ENCODE results near the gene KLHL35.

The KLHL35 gene

GRCh38 chr11:75468534-75469340, 35.7 kb upstream of the KLHL35 start:
- DNase-seq = no peak

GRCh38 chr11:75467881-75468280, 34.9 kb upstream of the KLHL35 start:
- no peak for DNase-seq

- DNase-seq = no peak
Observed at GRCh38 chr11:75467311-75467710, 34.3 kb upstream of the KLHL35 start.

GRCh38 chr11:75465701-75466531, 32.9 kb upstream of the KLHL35 start:
- DNase-seq = no peak

GRCh38 chr11:75463106-75463774, 30.2 kb upstream of the KLHL35 start:
- no peak for DNase-seq

- no peak for DNase-seq
Observed at GRCh38 chr11:75462117-75462653, 29.2 kb upstream of the KLHL35 start.

GRCh38 chr11:75461151-75461550, 28.1 kb upstream of the KLHL35 start:
- DNase-seq = no peak

GRCh38 chr11:75456596-75457183, 23.7 kb upstream of the KLHL35 start:
- no peak for DNase-seq

GRCh38 chr11:75454987-75455386, 22.0 kb upstream of the KLHL35 start:
- no peak for DNase-seq

GRCh38 chr11:75453916-75454655, 21.1 kb upstream of the KLHL35 start:
- DNase-seq = no peak

GRCh38 chr11:75450826-75451821, 18.1 kb upstream of the KLHL35 start:
- DNase-seq = peak; percentile 41

GRCh38 chr11:75450236-75450635, 17.2 kb upstream of the KLHL35 start:
- DNase-seq = no peak

- no peak for DNase-seq
Observed at GRCh38 chr11:75449776-75450175, 16.8 kb upstream of the KLHL35 start.

GRCh38 chr11:75449271-75449670, 16.3 kb upstream of the KLHL35 start:
- DNase-seq = no peak

- no peak for DNase-seq
Observed at GRCh38 chr11:75447415-75447814, 14.4 kb upstream of the KLHL35 start.

- DNase-seq = peak; percentile 71
Observed at GRCh38 chr11:75445315-75445953, 12.4 kb upstream of the KLHL35 start.

- no peak for DNase-seq
Observed at GRCh38 chr11:75443043-75443442, 10.0 kb upstream of the KLHL35 start.

- DNase-seq = no peak
Observed at GRCh38 chr11:75442161-75442885, 9.3 kb upstream of the KLHL35 start.

- no peak for DNase-seq
Observed at GRCh38 chr11:75441804-75442132, 8.8 kb upstream of the KLHL35 start.
